HepG2 (cell line): ENCODE data around the gene ELL. TPM values are rescaled to one million over a fixed set of nuclear protein-coding genes. Genes with fewer than 3 reads are reported as not detected.

ENCODE experiments used
- ATAC-seq: fragments of 200-7000 bp; cut with Tn5 transposase; 3 replicates; pipeline ENCODE4 v1.9.1; 2020; ENCODE audit warnings: mild to moderate bottlenecking, moderate library complexity
- BruUV-seq: library from RNA; stranded (reverse); fragments of 400-500 nt; replicated peaks from 2 replicates; lab custom pipeline; 2021; lab: Mats Ljungman, UMichigan
- CTCF ChIA-PET: fragments of 300-600 bp; formaldehyde crosslinking; extraction: SDS; loops from one replicate; lab custom pipeline; 2021; ENCODE audit warnings: low total read pairs, inconsistent platforms, low intra/inter-chr PET ratio; lab: Yijun Ruan, JAX
- POLR2A ChIA-PET: fragments of 350-600 bp; sonication (Branson Sonifier 250); formaldehyde crosslinking; loops from one replicate; lab custom pipeline; 2020; ENCODE audit warnings: antibody characterized with exemption, inconsistent platforms; lab: Yijun Ruan, JAX
- DNase-seq: peaks from one replicate; pipeline ENCODE4 v3.0.0-alpha.2; 2015; ENCODE audit warnings: low spot score
- FAIRE-seq: peaks from 3 replicates; lab custom pipeline; 2011; peaks lifted over from hg19 to GRCh38; lab: Jason Lieb, UNC
- H2AFZ ChIP-seq: one replicate; pipeline ENCODE4 v1.6.1; 2011; ENCODE audit warnings: low read length, inconsistent platforms
- H3K27ac ChIP-seq: fragments of 300-600 bp; 3 replicates; pipeline ENCODE4 v1.8.0; 2011; ENCODE audit warnings: mixed run types, mild to moderate bottlenecking, mixed read lengths, low read length, inconsistent platforms; ENCODE audit not compliant: insufficient read depth; ENCODE audit errors: extremely low read length
- H3K27me3 ChIP-seq, 2 experiments: fragments of 200-600 bp in 1 of 2; 2 replicates in 1 of 2; 3 replicates in 1 of 2; pipeline versions ENCODE4 v1.6.0 to v1.8.0; 2011; ENCODE audit warnings: low read length in 2 of 2, mild to moderate bottlenecking in 2 of 2, moderate library complexity in 2 of 2, inconsistent platforms in 1 of 2; ENCODE audit not compliant: insufficient read depth in 2 of 2, control insufficient read depth in 1 of 2
- H3K36me3 ChIP-seq, 2 experiments: fragments of 200-600 bp in 1 of 2; replicated peaks in 1 of 2; 2 replicates in 1 of 2; 3 replicates in 1 of 2; pipeline versions ENCODE4 v1.5.1 to v1.8.0; 2011; ENCODE audit warnings: low read length in 2 of 2, inconsistent platforms in 1 of 2; ENCODE audit not compliant: insufficient read depth in 2 of 2, control insufficient read depth in 1 of 2
- H3K4me1 ChIP-seq: 2 replicates; pipeline ENCODE4 v1.5.1; 2012; ENCODE audit warnings: low read length, inconsistent platforms; ENCODE audit not compliant: insufficient read depth
- H3K4me2 ChIP-seq: 2 replicates; pipeline ENCODE4 v1.6.0; 2011; ENCODE audit warnings: low read depth, low read length, inconsistent platforms
- H3K4me3 ChIP-seq, 3 experiments: fragments of 200-600 bp in 1 of 3; sonication (generic), shearing (Covaris generic) in 1 of 3; replicated peaks in 1 of 3; 2 replicates each; pipeline ENCODE4 v1.5.1; 2011 to 2016; ENCODE audit warnings: low read length in 3 of 3, inconsistent platforms in 2 of 3, low read depth in 2 of 3, mild to moderate bottlenecking in 2 of 3, control low read depth in 1 of 3, mixed read lengths in 1 of 3; ENCODE audit not compliant: insufficient read depth in 1 of 3
- H3K79me2 ChIP-seq: one replicate; pipeline ENCODE4 v1.6.1; 2011; ENCODE audit warnings: low read length, inconsistent platforms; ENCODE audit not compliant: insufficient read depth
- H3K9ac ChIP-seq: 2 replicates; pipeline ENCODE4 v1.6.0; 2011; ENCODE audit warnings: mild to moderate bottlenecking, low read depth, low read length, inconsistent platforms; ENCODE audit not compliant: insufficient read depth
- H3K9me3 ChIP-seq: 2 replicates; pipeline ENCODE4 v1.5.1; 2012; ENCODE audit warnings: mild to moderate bottlenecking, low read length
- H4K20me1 ChIP-seq: 2 replicates; pipeline ENCODE4 v1.6.0; 2011; ENCODE audit warnings: inconsistent platforms, mild to moderate bottlenecking, low read length, moderate library complexity; ENCODE audit not compliant: insufficient read depth
- CERS6 ChIP-seq: sonication (generic); formaldehyde crosslinking; IDR thresholded peaks from 2 replicates; pipeline ENCODE4 v1.5.0; 2020; ENCODE audit warnings: missing genetic modification reagents
- DPF2 ChIP-seq: sonication (generic); formaldehyde crosslinking; IDR thresholded peaks from 2 replicates; pipeline ENCODE4 v1.4.0; 2020; ENCODE audit warnings: mild to moderate bottlenecking, low read depth, missing genetic modification reagents, borderline replicate concordance
- FOXA1 ChIP-seq, 2 experiments: fragments of 450-650 bp in 1 of 2; sonication (generic) in 1 of 2; formaldehyde crosslinking in 1 of 2; IDR thresholded peaks; 2 replicates each; pipeline versions ENCODE4 v1.4.0 to v1.6.1; 2016 to 2020; ENCODE audit warnings: missing genetic modification reagents in 1 of 2
- FOXA3 ChIP-seq: IDR thresholded peaks from 2 replicates; pipeline ENCODE4 v1.6.1; 2016; ENCODE audit warnings: missing genetic modification reagents, missing compliant biosample characterization
- HHEX ChIP-seq: IDR thresholded peaks from 2 replicates; pipeline ENCODE4 v1.6.1; 2016; ENCODE audit warnings: control low read depth
- LRRFIP1 ChIP-seq: sonication (generic); formaldehyde crosslinking; conservative IDR thresholded peaks from 2 replicates; pipeline ENCODE4 v1.4.0; 2020; ENCODE audit warnings: missing genetic modification reagents
- MAFF ChIP-seq: IDR thresholded peaks from 2 replicates; pipeline ENCODE4 v1.6.1; 2011; ENCODE audit warnings: low read depth, low read length, improper control_type of control experiment
- MAFK ChIP-seq, 2 experiments: IDR thresholded peaks in 1 of 2; conservative IDR thresholded peaks in 1 of 2; 2 replicates each; pipeline ENCODE4 v1.6.1; 2011; ENCODE audit warnings: improper control_type of control experiment in 2 of 2, low read length in 2 of 2
- MATR3 ChIP-seq: sonication (generic); formaldehyde crosslinking; IDR thresholded peaks from 2 replicates; pipeline ENCODE4 v1.4.0; 2020; ENCODE audit warnings: missing genetic modification reagents
- NPAS2 ChIP-seq: sonication (generic); formaldehyde crosslinking; IDR thresholded peaks from 2 replicates; pipeline ENCODE4 v1.8.0; 2022; ENCODE audit warnings: mild to moderate bottlenecking, missing genetic modification reagents, borderline replicate concordance
- RARG ChIP-seq: sonication (generic); formaldehyde crosslinking; IDR thresholded peaks from 2 replicates; pipeline ENCODE4 v1.4.0; 2020; ENCODE audit warnings: low read depth, mild to moderate bottlenecking, missing genetic modification reagents
- RFXAP ChIP-seq: sonication (generic); formaldehyde crosslinking; IDR thresholded peaks from 2 replicates; pipeline ENCODE4 v1.4.0; 2020; ENCODE audit warnings: missing genetic modification reagents, borderline replicate concordance
- RNF219 ChIP-seq: sonication (generic); formaldehyde crosslinking; IDR thresholded peaks from 2 replicates; pipeline ENCODE4 v1.5.0; 2020; ENCODE audit warnings: mild to moderate bottlenecking, missing genetic modification reagents
- SOX5 ChIP-seq: IDR thresholded peaks from 2 replicates; pipeline ENCODE4 v1.6.1; 2016; ENCODE audit warnings: borderline replicate concordance
- SP140L ChIP-seq: sonication (generic); formaldehyde crosslinking; IDR thresholded peaks from 2 replicates; pipeline ENCODE4 v1.4.0; 2020; ENCODE audit warnings: missing genetic modification reagents, borderline replicate concordance
- ZMAT3 ChIP-seq: sonication (generic); formaldehyde crosslinking; conservative IDR thresholded peaks from 2 replicates; pipeline ENCODE4 v1.7.0; 2021; ENCODE audit warnings: missing genetic modification reagents
- ZNF703 ChIP-seq: sonication (generic); formaldehyde crosslinking; IDR thresholded peaks from 2 replicates; pipeline ENCODE4 v1.5.1; 2020; ENCODE audit warnings: missing genetic modification reagents, mild to moderate bottlenecking, moderate library complexity, borderline replicate concordance
- WGBS: methylation state at CpG from one replicate; pipeline ENCODE4 v1.1.6; 2017; ENCODE audit warnings: low lambda C conversion rate; 5-methylcytosine and 5-hydroxymethylcytosine counted together
- in situ Hi-C: cut with HindIII; loops from 2 replicates; pipeline ENCODE4 v1.10.0; 2017; ENCODE audit warnings: low pct_unique_long_range_greater_than_20kb; ENCODE audit not compliant: extremely low pct_ligation_motif_present
- intact Hi-C: fragments of 100-400 bp; cut with micrococcal nuclease; formaldehyde crosslinking; loops from one replicate; pipeline ENCODE4 v1.10.0; 2022; ENCODE audit not compliant: unreplicated experiment
- polyA plus RNA-seq, 8 experiments: library from polyadenylated mRNA; depleted of rRNA in 3 of 8; stranded (reverse) in 7 of 8; unstranded in 1 of 8; fragments of >200 nt; fragmentation: Illumina TruSeq in 4 of 8; extraction: Trizol in 4 of 8; gene quantifications; 2 replicates each; pipeline versions ENCODE4 v1.2.1 to v1.2.3, GENCODE V29; 2011 to 2016; ENCODE audit warnings: low read depth in 4 of 8, missing spikeins in 1 of 8, mixed read lengths in 1 of 8; ENCODE audit not compliant: insufficient read depth in 1 of 8
- total RNA-seq, 5 experiments: library from RNA; depleted of rRNA; stranded (reverse); fragments of >200 nt; fragmentation: Illumina TruSeq; extraction: Trizol; gene quantifications; 2 replicates each; pipeline ENCODE4 v1.2.3, GENCODE V29; 2016; ENCODE audit warnings: low read depth in 1 of 5

Gene ELL
- total and polyA plus RNA-seq, 2 of the 13 experiments (the other 11 are each of a cell fraction or from before 2014, with no cell fraction given): 3.7 to 5.4 TPM

- BruUV-seq: no TSS peak
- no peaks in the 10 kb centered on the region for H3K9me3 ChIP-seq
- ChIA-PET CTCF (no interaction called here), POLR2A (no interaction called here)
- H3K9ac ChIP-seq: no peak overlapping the region
- intact Hi-C loops (no loop called here), in situ Hi-C loops (no loop called here)
- no peaks in the 10 kb centered on the region for H3K79me2 ChIP-seq
- no peak for DNase-seq
- FAIRE-seq: no peak
- H3K4me1 ChIP-seq: peaks cover 62% of the 10 kb centered on the region
- H3K27me3 ChIP-seq: peaks cover 0 to 17% of the 10 kb centered on the region in 2 experiments; a peak in 4 of 5 replicates
- no peak for TF ChIP-seq FOXA1 (IDR thresholded peaks at IDR 0.05)
- TF ChIP-seq FOXA1 (CRISPR knock-in tag; IDR thresholded peaks at IDR 0.05): peak; percentile 50; the same call in 1 of the 2 replicates
- TF ChIP-seq RFXAP (CRISPR knock-in tag): no peak
- no peak for TF ChIP-seq LRRFIP1 (CRISPR knock-in tag)
- TF ChIP-seq NPAS2: no peak
- TF ChIP-seq ZNF703 (CRISPR knock-in tag): no peak
- TF ChIP-seq RARG (CRISPR knock-in tag): no peak
- peak; percentile 57 to 59 for TF ChIP-seq MAFK (conservative IDR thresholded peaks at IDR 0.05 in 1 of 2, IDR thresholded peaks at IDR 0.05 in 1 of 2; ENCODE audit: low read length in 2 of 2)
- peak; percentile 52 for TF ChIP-seq MAFF
- TF ChIP-seq ZMAT3 (CRISPR knock-in tag): no peak
- peak; percentile 22; the same call in 1 of the 2 replicates for TF ChIP-seq FOXA3 (CRISPR knock-in tag)
- no peak for TF ChIP-seq MATR3 (CRISPR knock-in tag)
- TF ChIP-seq RNF219 (CRISPR knock-in tag): no peak
- TF ChIP-seq HHEX (CRISPR knock-in tag): no peak
- no peak for TF ChIP-seq SP140L
- no peak for TF ChIP-seq CERS6 (CRISPR knock-in tag)
- TF ChIP-seq DPF2 (CRISPR knock-in tag): no peak
- TF ChIP-seq SOX5: no peak
- WGBS: 18% methylated on average over 2 of the region's 6 CpGs
- H3K36me3 ChIP-seq: no peaks in the 10 kb centered on the region
- no peaks in the 10 kb centered on the region for H4K20me1 ChIP-seq
- H2AFZ ChIP-seq: no peak overlapping the region
- no peak overlapping the region for H3K27ac ChIP-seq
- no peak for ATAC-seq
- H3K4me2 ChIP-seq: no peak overlapping the region
- H3K4me3 ChIP-seq: no peak overlapping the region
Measured at GRCh38 chr19:18399008-18399407, 122.9 kb downstream of the ELL start.
